ENCODE results near the gene TTYH2.

DNA sequence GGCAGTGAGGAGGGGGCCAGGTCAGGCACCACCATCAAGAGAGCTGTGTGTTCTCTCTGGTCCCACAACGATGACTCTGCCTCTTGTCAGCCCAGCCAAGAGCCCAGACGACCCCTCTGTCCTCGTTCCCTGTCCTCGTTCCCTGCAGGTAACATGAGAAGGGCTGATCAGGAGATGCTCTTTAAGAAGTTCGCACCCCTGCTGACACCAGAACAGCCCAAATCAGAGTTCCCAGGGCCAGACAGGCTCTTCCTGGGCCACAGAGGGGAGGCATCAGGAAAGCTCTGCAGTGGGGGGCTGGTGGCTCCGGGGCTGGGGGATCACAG is 47.1 kb downstream of the TTYH2 start:
- TF ChIP-seq, protein P1, sequence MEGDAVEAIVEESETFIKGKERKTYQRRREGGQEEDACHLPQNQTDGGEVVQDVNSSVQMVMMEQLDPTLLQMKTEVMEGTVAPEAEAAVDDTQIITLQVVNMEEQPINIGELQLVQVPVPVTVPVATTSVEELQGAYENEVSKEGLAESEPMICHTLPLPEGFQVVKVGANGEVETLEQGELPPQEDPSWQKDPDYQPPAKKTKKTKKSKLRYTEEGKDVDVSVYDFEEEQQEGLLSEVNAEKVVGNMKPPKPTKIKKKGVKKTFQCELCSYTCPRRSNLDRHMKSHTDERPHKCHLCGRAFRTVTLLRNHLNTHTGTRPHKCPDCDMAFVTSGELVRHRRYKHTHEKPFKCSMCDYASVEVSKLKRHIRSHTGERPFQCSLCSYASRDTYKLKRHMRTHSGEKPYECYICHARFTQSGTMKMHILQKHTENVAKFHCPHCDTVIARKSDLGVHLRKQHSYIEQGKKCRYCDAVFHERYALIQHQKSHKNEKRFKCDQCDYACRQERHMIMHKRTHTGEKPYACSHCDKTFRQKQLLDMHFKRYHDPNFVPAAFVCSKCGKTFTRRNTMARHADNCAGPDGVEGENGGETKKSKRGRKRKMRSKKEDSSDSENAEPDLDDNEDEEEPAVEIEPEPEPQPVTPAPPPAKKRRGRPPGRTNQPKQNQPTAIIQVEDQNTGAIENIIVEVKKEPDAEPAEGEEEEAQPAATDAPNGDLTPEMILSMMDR (IDR thresholded peaks at IDR 0.05): no peak
- no peak for TF ChIP-seq EZH2 (IDR thresholded peaks at IDR 0.05; ENCODE audit: borderline replicate concordance, insufficient read depth, low read depth, low read length, poor library complexity, severe bottlenecking)
